Measurements from ENCODE around the gene CATSPER1.
"Not testable (repeated sequence)": the region's sequence is repeated elsewhere in the genome, so short reads cannot be mapped to it uniquely, and the experiment has no call there.

CATSPER1 gene

GRCh38 chr11:66012946-66013761, 13.1 kb downstream of the CATSPER1 start:
- no peak overlapping the region for H3K4me3 Mint-ChIP-seq
- H3K4me1 Mint-ChIP-seq: no peaks in the 10 kb centered on the region
- H3K9me3 Mint-ChIP-seq: no peaks in the 10 kb centered on the region
- no peak overlapping the region for H3K27ac Mint-ChIP-seq (ENCODE audit: low read depth)
- ATAC-seq (replicated peaks; ENCODE audit: extremely low read depth, poor library complexity, severe bottlenecking) (no peak), DNase-seq (ENCODE audit: low spot score in 2 of 2) (no peak)
- H3K36me3 Mint-ChIP-seq (ENCODE audit: insufficient read depth): peaks cover 2% of the 10 kb centered on the region
- H3K27me3 Mint-ChIP-seq: no peaks in the 10 kb centered on the region

GRCh38 chr11:66012371-66012945, 13.8 kb downstream of the CATSPER1 start:
- H3K36me3 Mint-ChIP-seq (ENCODE audit: insufficient read depth): peaks cover 3% of the 10 kb centered on the region
- no peak overlapping the region for H3K4me3 Mint-ChIP-seq
- H3K9me3 Mint-ChIP-seq: no peaks in the 10 kb centered on the region
- no peak for DNase-seq (ENCODE audit: low spot score in 2 of 2)
- ATAC-seq (replicated peaks; ENCODE audit: extremely low read depth, poor library complexity, severe bottlenecking): no peak
- no peaks in the 10 kb centered on the region for H3K27me3 Mint-ChIP-seq
- H3K27ac Mint-ChIP-seq (ENCODE audit: low read depth): no peak overlapping the region
- H3K4me1 Mint-ChIP-seq: no peaks in the 10 kb centered on the region

GRCh38 chr11:66011785-66012303, 14.4 kb downstream of the CATSPER1 start, which contains the start of gene CST6:
Gene CST6, plus strand, starts transcription at chr11:66012008. Its CDS starts 37 bp downstream, at chr11:66012045.
- Mint-ChIP-seq H3K9me3 (no peaks in the 10 kb centered on the region), H3K27me3 (no peaks in the 10 kb centered on the region), H3K36me3 (ENCODE audit: insufficient read depth) (peaks cover 3% of the 10 kb centered on the region), H3K4me1 (no peaks in the 10 kb centered on the region), H3K27ac (ENCODE audit: low read depth) (no peak within 1 kb of the TSS), H3K4me3 (no peak within 1 kb of the TSS)
- DNase-seq (ENCODE audit: low spot score in 2 of 2): no peak
- no peak for ATAC-seq (replicated peaks; ENCODE audit: extremely low read depth, poor library complexity, severe bottlenecking)

- DNase-seq (ENCODE audit: low spot score in 2 of 2) (no peak), ATAC-seq (replicated peaks; ENCODE audit: extremely low read depth, poor library complexity, severe bottlenecking) (no peak)
- no peaks in the 10 kb centered on the region for H3K4me1 Mint-ChIP-seq
- peaks cover 3% of the 10 kb centered on the region for H3K36me3 Mint-ChIP-seq (ENCODE audit: insufficient read depth)
- no peaks in the 10 kb centered on the region for H3K9me3 Mint-ChIP-seq
- no peaks in the 10 kb centered on the region for H3K27me3 Mint-ChIP-seq
- H3K27ac Mint-ChIP-seq (ENCODE audit: low read depth): no peak overlapping the region
- H3K4me3 Mint-ChIP-seq: no peak overlapping the region
Observed at GRCh38 chr11:66011239-66011784, 15.0 kb downstream of the CATSPER1 start.

- not testable (repeated sequence) for DNase-seq (ENCODE audit: low spot score in 2 of 2); H3K9me3 Mint-ChIP-seq; H3K4me1 Mint-ChIP-seq; H3K27me3 Mint-ChIP-seq; ATAC-seq (replicated peaks; ENCODE audit: extremely low read depth, poor library complexity, severe bottlenecking); H3K36me3 Mint-ChIP-seq (ENCODE audit: insufficient read depth); H3K4me3 Mint-ChIP-seq
- peak overlapping the region; percentile 62 for H3K27ac Mint-ChIP-seq (ENCODE audit: low read depth)
Observed at GRCh38 chr11:66010036-66010435, 16.2 kb downstream of the CATSPER1 start.

GRCh38 chr11:66008468-66009101, 17.7 kb downstream of the CATSPER1 start:
- ATAC-seq (replicated peaks; ENCODE audit: extremely low read depth, poor library complexity, severe bottlenecking) (no peak), DNase-seq (ENCODE audit: low spot score in 2 of 2) (no peak)
- H3K4me3 Mint-ChIP-seq: no peak overlapping the region
- H3K36me3 Mint-ChIP-seq (ENCODE audit: insufficient read depth): peaks cover 8% of the 10 kb centered on the region
- H3K9me3 Mint-ChIP-seq: no peaks in the 10 kb centered on the region
- H3K27me3 Mint-ChIP-seq: no peaks in the 10 kb centered on the region
- no peaks in the 10 kb centered on the region for H3K4me1 Mint-ChIP-seq
- no peak overlapping the region for H3K27ac Mint-ChIP-seq (ENCODE audit: low read depth)

GRCh38 chr11:66008095-66008467, 18.2 kb downstream of the CATSPER1 start:
- Mint-ChIP-seq H3K4me1 (peaks cover 5% of the 10 kb centered on the region), H3K9me3 (no peaks in the 10 kb centered on the region), H3K4me3 (no peak overlapping the region), H3K27me3 (no peaks in the 10 kb centered on the region), H3K36me3 (ENCODE audit: insufficient read depth) (peaks cover 9% of the 10 kb centered on the region), H3K27ac (ENCODE audit: low read depth) (no peak overlapping the region)
- DNase-seq (ENCODE audit: low spot score in 2 of 2) (no peak), ATAC-seq (replicated peaks; ENCODE audit: extremely low read depth, poor library complexity, severe bottlenecking) (no peak)

GRCh38 chr11:66007201-66007634, 19.1 kb downstream of the CATSPER1 start:
- no peak overlapping the region for H3K27ac Mint-ChIP-seq (ENCODE audit: low read depth)
- DNase-seq (ENCODE audit: low spot score in 2 of 2) (no peak), ATAC-seq (replicated peaks; ENCODE audit: extremely low read depth, poor library complexity, severe bottlenecking) (no peak)
- no peak overlapping the region for H3K4me3 Mint-ChIP-seq
- H3K4me1 Mint-ChIP-seq: peaks cover 12% of the 10 kb centered on the region
- no peaks in the 10 kb centered on the region for H3K9me3 Mint-ChIP-seq
- no peaks in the 10 kb centered on the region for H3K27me3 Mint-ChIP-seq
- peaks cover 15% of the 10 kb centered on the region for H3K36me3 Mint-ChIP-seq (ENCODE audit: insufficient read depth)

- Mint-ChIP-seq H3K36me3 (ENCODE audit: insufficient read depth) (peaks cover 19% of the 10 kb centered on the region), H3K27me3 (no peaks in the 10 kb centered on the region), H3K27ac (ENCODE audit: low read depth) (no peak overlapping the region), H3K9me3 (no peaks in the 10 kb centered on the region), H3K4me3 (no peak overlapping the region), H3K4me1 (peaks cover 16% of the 10 kb centered on the region)
- no peak for DNase-seq (ENCODE audit: low spot score in 2 of 2)
- no peak for ATAC-seq (replicated peaks; ENCODE audit: extremely low read depth, poor library complexity, severe bottlenecking)
Observed at GRCh38 chr11:66006891-66007176, 19.4 kb downstream of the CATSPER1 start.

GRCh38 chr11:66006134-66006890, 20.0 kb downstream of the CATSPER1 start:
- DNase-seq (ENCODE audit: low spot score in 2 of 2): no peak
- Mint-ChIP-seq H3K4me1 (peaks cover 21% of the 10 kb centered on the region), H3K27ac (ENCODE audit: low read depth) (no peak overlapping the region), H3K9me3 (no peaks in the 10 kb centered on the region), H3K4me3 (no peak overlapping the region), H3K36me3 (ENCODE audit: insufficient read depth) (peaks cover 24% of the 10 kb centered on the region), H3K27me3 (no peaks in the 10 kb centered on the region)
- ATAC-seq (replicated peaks; ENCODE audit: extremely low read depth, poor library complexity, severe bottlenecking): no peak

- H3K9me3 Mint-ChIP-seq: no peaks in the 10 kb centered on the region
- DNase-seq (ENCODE audit: low spot score in 2 of 2) (no peak), ATAC-seq (replicated peaks; ENCODE audit: extremely low read depth, poor library complexity, severe bottlenecking) (no peak)
- no peak overlapping the region for H3K4me3 Mint-ChIP-seq
- no peak overlapping the region for H3K27ac Mint-ChIP-seq (ENCODE audit: low read depth)
- H3K4me1 Mint-ChIP-seq: peaks cover 32% of the 10 kb centered on the region
- H3K27me3 Mint-ChIP-seq: no peaks in the 10 kb centered on the region
- H3K36me3 Mint-ChIP-seq (ENCODE audit: insufficient read depth): peaks cover 32% of the 10 kb centered on the region
Observed at GRCh38 chr11:66004186-66004585, 22.1 kb downstream of the CATSPER1 start.

GRCh38 chr11:66003291-66003690, 23.0 kb downstream of the CATSPER1 start:
- peak overlapping the region; percentile 98 for H3K27ac Mint-ChIP-seq (ENCODE audit: low read depth)
- H3K9me3 Mint-ChIP-seq: no peaks in the 10 kb centered on the region
- no peak for DNase-seq (ENCODE audit: low spot score in 2 of 2)
- no peaks in the 10 kb centered on the region for H3K27me3 Mint-ChIP-seq
- peaks cover 41% of the 10 kb centered on the region for H3K36me3 Mint-ChIP-seq (ENCODE audit: insufficient read depth)
- no peak for ATAC-seq (replicated peaks; ENCODE audit: extremely low read depth, poor library complexity, severe bottlenecking)
- H3K4me1 Mint-ChIP-seq: peaks cover 32% of the 10 kb centered on the region
- H3K4me3 Mint-ChIP-seq: peak overlapping the region; percentile 98

All from central memory CD8-positive, alpha-beta T cell (primary cell).